HL-60 (cell line): Measurements from ENCODE around the gene ITSN2.

Experiments
- POLR2AphosphoS5 ChIP-seq: IDR thresholded peaks from 2 replicates; pipeline ENCODE4 v1.6.1; 2012; ENCODE audit warnings: low read depth
- TF ChIP-seq, protein P1 (sequence below): IDR thresholded peaks from one replicate; pipeline ENCODE4 v1.5.1; 2011; ENCODE audit warnings: low read length, control low read depth, inconsistent platforms; ENCODE audit not compliant: insufficient read depth
- TF ChIP-seq, protein P2 (sequence below): IDR thresholded peaks from 2 replicates; pipeline ENCODE4 v1.6.1; 2012; ENCODE audit warnings: low read depth; ENCODE audit not compliant: insufficient replicate concordance

DNA sequence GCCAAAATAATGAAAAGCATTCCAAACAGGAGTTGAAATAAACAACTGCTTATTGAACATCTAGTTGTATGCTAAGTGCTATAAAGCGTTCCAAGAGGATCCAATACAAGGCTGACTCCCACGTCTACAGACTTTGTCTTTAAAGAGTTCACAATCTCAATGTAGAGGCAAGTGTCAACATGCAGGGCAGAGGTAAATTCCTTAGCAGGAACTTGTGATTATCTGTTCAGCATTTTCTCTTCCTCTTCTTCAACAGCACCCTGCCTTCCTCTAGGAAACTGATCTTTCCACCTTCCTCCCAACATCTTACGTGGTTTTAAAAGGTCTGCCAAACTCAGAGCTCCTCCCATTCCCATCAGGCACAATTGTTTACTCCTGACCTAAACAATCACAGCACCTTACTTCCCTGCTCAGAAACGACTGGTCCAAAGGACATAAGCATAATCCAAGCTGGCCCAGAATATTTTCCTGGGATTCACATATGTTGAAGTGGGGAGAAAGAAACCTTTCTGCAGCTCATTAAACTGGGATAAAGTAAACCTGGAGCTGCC is 83.9 kb downstream of the ITSN2 start:
- TF ChIP-seq, protein P1, sequence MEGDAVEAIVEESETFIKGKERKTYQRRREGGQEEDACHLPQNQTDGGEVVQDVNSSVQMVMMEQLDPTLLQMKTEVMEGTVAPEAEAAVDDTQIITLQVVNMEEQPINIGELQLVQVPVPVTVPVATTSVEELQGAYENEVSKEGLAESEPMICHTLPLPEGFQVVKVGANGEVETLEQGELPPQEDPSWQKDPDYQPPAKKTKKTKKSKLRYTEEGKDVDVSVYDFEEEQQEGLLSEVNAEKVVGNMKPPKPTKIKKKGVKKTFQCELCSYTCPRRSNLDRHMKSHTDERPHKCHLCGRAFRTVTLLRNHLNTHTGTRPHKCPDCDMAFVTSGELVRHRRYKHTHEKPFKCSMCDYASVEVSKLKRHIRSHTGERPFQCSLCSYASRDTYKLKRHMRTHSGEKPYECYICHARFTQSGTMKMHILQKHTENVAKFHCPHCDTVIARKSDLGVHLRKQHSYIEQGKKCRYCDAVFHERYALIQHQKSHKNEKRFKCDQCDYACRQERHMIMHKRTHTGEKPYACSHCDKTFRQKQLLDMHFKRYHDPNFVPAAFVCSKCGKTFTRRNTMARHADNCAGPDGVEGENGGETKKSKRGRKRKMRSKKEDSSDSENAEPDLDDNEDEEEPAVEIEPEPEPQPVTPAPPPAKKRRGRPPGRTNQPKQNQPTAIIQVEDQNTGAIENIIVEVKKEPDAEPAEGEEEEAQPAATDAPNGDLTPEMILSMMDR: no peak
- TF ChIP-seq POLR2AphosphoS5: no peak
- TF ChIP-seq, protein P2, sequence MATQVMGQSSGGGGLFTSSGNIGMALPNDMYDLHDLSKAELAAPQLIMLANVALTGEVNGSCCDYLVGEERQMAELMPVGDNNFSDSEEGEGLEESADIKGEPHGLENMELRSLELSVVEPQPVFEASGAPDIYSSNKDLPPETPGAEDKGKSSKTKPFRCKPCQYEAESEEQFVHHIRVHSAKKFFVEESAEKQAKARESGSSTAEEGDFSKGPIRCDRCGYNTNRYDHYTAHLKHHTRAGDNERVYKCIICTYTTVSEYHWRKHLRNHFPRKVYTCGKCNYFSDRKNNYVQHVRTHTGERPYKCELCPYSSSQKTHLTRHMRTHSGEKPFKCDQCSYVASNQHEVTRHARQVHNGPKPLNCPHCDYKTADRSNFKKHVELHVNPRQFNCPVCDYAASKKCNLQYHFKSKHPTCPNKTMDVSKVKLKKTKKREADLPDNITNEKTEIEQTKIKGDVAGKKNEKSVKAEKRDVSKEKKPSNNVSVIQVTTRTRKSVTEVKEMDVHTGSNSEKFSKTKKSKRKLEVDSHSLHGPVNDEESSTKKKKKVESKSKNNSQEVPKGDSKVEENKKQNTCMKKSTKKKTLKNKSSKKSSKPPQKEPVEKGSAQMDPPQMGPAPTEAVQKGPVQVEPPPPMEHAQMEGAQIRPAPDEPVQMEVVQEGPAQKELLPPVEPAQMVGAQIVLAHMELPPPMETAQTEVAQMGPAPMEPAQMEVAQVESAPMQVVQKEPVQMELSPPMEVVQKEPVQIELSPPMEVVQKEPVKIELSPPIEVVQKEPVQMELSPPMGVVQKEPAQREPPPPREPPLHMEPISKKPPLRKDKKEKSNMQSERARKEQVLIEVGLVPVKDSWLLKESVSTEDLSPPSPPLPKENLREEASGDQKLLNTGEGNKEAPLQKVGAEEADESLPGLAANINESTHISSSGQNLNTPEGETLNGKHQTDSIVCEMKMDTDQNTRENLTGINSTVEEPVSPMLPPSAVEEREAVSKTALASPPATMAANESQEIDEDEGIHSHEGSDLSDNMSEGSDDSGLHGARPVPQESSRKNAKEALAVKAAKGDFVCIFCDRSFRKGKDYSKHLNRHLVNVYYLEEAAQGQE: no peak
